Small intestine (tissue), 16 donors: ENCODE measurements around the gene ADAMTS6. TPM values are rescaled to one million over a fixed set of nuclear protein-coding genes. Genes with fewer than 3 reads are reported as not detected.
"Not testable (repeated sequence)": the region's sequence is repeated elsewhere in the genome, so short reads cannot be mapped to it uniquely, and the experiment has no call there.

ENCODE experiments used
- DNase-seq, 2 donors: peaks; one replicate each; pipeline versions ENCODE4 v3.0.0 to v3.0.0-alpha.2; 2013
- FAIRE-seq: peaks from 2 replicates; lab custom pipeline; 2012; peaks lifted over from hg19 to GRCh38; lab: Jason Lieb, UNC
- H3K27ac ChIP-seq, 3 donors: one replicate each; pipeline ENCODE4 v1.5.1; 2013; ENCODE audit warnings: low read length in 2 of 3, mild to moderate bottlenecking in 2 of 3, control low read depth in 1 of 3, inconsistent platforms in 1 of 3, low read depth in 1 of 3, moderate library complexity in 1 of 3
- H3K27me3 ChIP-seq, 3 donors: one replicate each; pipeline ENCODE4 v1.6.1; 2013; ENCODE audit warnings: low read length in 3 of 3, inconsistent platforms in 1 of 3; ENCODE audit not compliant: control insufficient read depth in 3 of 3, insufficient read depth in 3 of 3
- H3K36me3 ChIP-seq, 3 donors: one replicate each; pipeline ENCODE4 v1.6.1; 2013; ENCODE audit warnings: low read length in 3 of 3, inconsistent platforms in 1 of 3, low read depth in 1 of 3, mild to moderate bottlenecking in 1 of 3, moderate library complexity in 1 of 3; ENCODE audit not compliant: control insufficient read depth in 3 of 3, insufficient read depth in 2 of 3
- H3K4me1 ChIP-seq, 3 donors: one replicate each; pipeline ENCODE4 v1.6.1; 2013; ENCODE audit warnings: low read length in 2 of 3, inconsistent platforms in 1 of 3, low read depth in 1 of 3, mild to moderate bottlenecking in 1 of 3, moderate library complexity in 1 of 3; ENCODE audit not compliant: control insufficient read depth in 3 of 3, insufficient read depth in 2 of 3
- H3K4me3 ChIP-seq, 3 donors: one replicate each; pipeline ENCODE4 v1.5.1; 2013; ENCODE audit warnings: low read length in 3 of 3, control low read depth in 1 of 3, inconsistent platforms in 1 of 3, low read depth in 1 of 3, mild to moderate bottlenecking in 1 of 3, moderate library complexity in 1 of 3
- H3K9me3 ChIP-seq, 2 donors: one replicate each; pipeline ENCODE4 v1.6.1; 2013; ENCODE audit warnings: low read depth in 1 of 2, low read length in 1 of 2; ENCODE audit not compliant: control insufficient read depth in 2 of 2, insufficient read depth in 1 of 2
- WGBS, 3 donors: extraction: QIAGEN DNeasy Blood & Tissue Kit; methylation state at CpG; one replicate each; pipeline ENCODE4 v1.1.7; 2013; 5-methylcytosine and 5-hydroxymethylcytosine counted together
- long read RNA-seq, 10 donors: transcript quantifications; one replicate each; lab custom pipeline, GENCODE V29; 2026
- polyA plus RNA-seq, 4 donors: library from polyadenylated mRNA; stranded (reverse) in 3 of 4; unstranded in 1 of 4; fragments of 200-250 nt in 3 of 4; fragments of 120-200 nt in 1 of 4; gene quantifications; one replicate each; pipeline versions ENCODE4 v1.2.1 to v1.2.3, GENCODE V29; 2013
- donor health status: healthy with polysubstance abuse.
- donor health status: control.
- donor health status: control.
- donor health status: Bipolar disorder and iron deficiency.
- donor health status: healthy.

The ADAMTS6 gene
- polyA plus RNA-seq, result 1 to 10 TPM in 1 of 4 donors, under 1 TPM in 1, not detected in 2; 0.28 to 1.5 TPM
- long read RNA-seq, donor 1, result 0 reads
- long read RNA-seq, donor 2, result 0 reads
- long read RNA-seq, donor 3, result 0 reads
- long read RNA-seq, donor 4, result 0 reads
- long read RNA-seq, donor 5, result 0 reads
- long read RNA-seq, donor 6, result 0 reads
- long read RNA-seq, donor 7, result 0 reads
- long read RNA-seq, donor 8, result 0 reads
- long read RNA-seq, donor 9, result 0 reads
- long read RNA-seq, donor 10, result 0 reads

GRCh38 chr5:65481635-65482295, at the start of gene ADAMTS6:
ADAMTS6 (minus strand) TSS chr5:65481920; CDS start chr5:65473673, 8,247 bp downstream.
- no peak for FAIRE-seq
- no peaks in the 10 kb centered on the region for H3K27me3 ChIP-seq
- peak within 1 kb of the TSS; percentile 48 to 70 (median 50) for H3K4me3 ChIP-seq
- peaks cover 0 to 8% (median 0%) of the 10 kb centered on the region in 3 donors for H3K4me1 ChIP-seq
- WGBS, 3 donors, result 0% methylated on average over 12 of the region's 12 CpGs
- no peaks in the 10 kb centered on the region for H3K36me3 ChIP-seq
- H3K9me3 ChIP-seq, result no peaks in the 10 kb centered on the region
- peak within 1 kb of the TSS; percentile 41 to 82 (median 67) for H3K27ac ChIP-seq
- DNase-seq, result peak; percentile 71 to 84

GRCh38 chr5:65530904-65531303, 49.2 kb upstream of the ADAMTS6 start:
- Histone ChIP-seq H3K27me3 (no peaks in the 10 kb centered on the region), H3K27ac (no peak overlapping the region), H3K4me1 (no peaks in the 10 kb centered on the region), H3K36me3 (peaks cover 0 to 4% (median 0%) of the 10 kb centered on the region in 3 donors), H3K9me3 (no peaks in the 10 kb centered on the region), H3K4me3 (no peak overlapping the region)
- 86 to 96% (median 88%) methylated on average over 1 of the region's 1 CpG for WGBS, 3 donors
- DNase-seq (no peak), FAIRE-seq (no peak)

GRCh38 chr5:65525726-65526125, 44.0 kb upstream of the ADAMTS6 start:
- peaks cover 0 to 8% (median 0%) of the 10 kb centered on the region in 3 donors for H3K36me3 ChIP-seq
- H3K4me3 ChIP-seq, result no peak overlapping the region
- 86 to 88% (median 88%) methylated on average over 3 of the region's 3 CpGs for WGBS, 3 donors
- no peak for DNase-seq
- no peak for FAIRE-seq
- H3K9me3 ChIP-seq, result no peaks in the 10 kb centered on the region
- no peaks in the 10 kb centered on the region for H3K27me3 ChIP-seq
- H3K27ac ChIP-seq, result no peak overlapping the region
- no peaks in the 10 kb centered on the region for H3K4me1 ChIP-seq

- Histone ChIP-seq H3K36me3 (no peaks in the 10 kb centered on the region), H3K4me1 (no peaks in the 10 kb centered on the region), H3K4me3 (no peak overlapping the region), H3K27ac (no peak overlapping the region), H3K27me3 (no peaks in the 10 kb centered on the region), H3K9me3 (no peaks in the 10 kb centered on the region)
- FAIRE-seq (no peak), DNase-seq (no peak)
- WGBS, 3 donors, result 66 to 75% (median 68%) methylated on average over 6 of the region's 6 CpGs
These were observed 30.6 kb upstream of the ADAMTS6 start for GRCh38 chr5:65512170-65512937.

GRCh38 chr5:65508978-65509377, 27.3 kb upstream of the ADAMTS6 start:
- no peaks in the 10 kb centered on the region for H3K4me1 ChIP-seq
- no peaks in the 10 kb centered on the region for H3K36me3 ChIP-seq
- no peaks in the 10 kb centered on the region for H3K9me3 ChIP-seq
- DNase-seq, result no peak
- WGBS, 3 donors, result 95 to 97% (median 95%) methylated on average over 2 of the region's 2 CpGs
- no peak overlapping the region for H3K27ac ChIP-seq
- H3K4me3 ChIP-seq, result no peak overlapping the region
- FAIRE-seq, result no peak
- no peaks in the 10 kb centered on the region for H3K27me3 ChIP-seq

GRCh38 chr5:65506961-65507360, 25.2 kb upstream of the ADAMTS6 start:
- Histone ChIP-seq H3K27me3 (no peaks in the 10 kb centered on the region), H3K9me3 (no peaks in the 10 kb centered on the region), H3K36me3 (no peaks in the 10 kb centered on the region), H3K4me1 (no peaks in the 10 kb centered on the region), H3K27ac (no peak overlapping the region), H3K4me3 (no peak overlapping the region)
- DNase-seq, result no peak
- FAIRE-seq, result no peak
- WGBS, 3 donors, result 68 to 79% (median 77%) methylated on average over 3 of the region's 3 CpGs

- no peaks in the 10 kb centered on the region for H3K9me3 ChIP-seq
- FAIRE-seq, result no peak
- no peaks in the 10 kb centered on the region for H3K4me1 ChIP-seq
- no peaks in the 10 kb centered on the region for H3K27me3 ChIP-seq
- H3K4me3 ChIP-seq, result no peak overlapping the region
- no peaks in the 10 kb centered on the region for H3K36me3 ChIP-seq
- no peak overlapping the region for H3K27ac ChIP-seq
- no peak for DNase-seq
- 94 to 96% (median 96%) methylated on average over 4 of the region's 4 CpGs for WGBS, 3 donors
These were observed 7.4 kb upstream of the ADAMTS6 start for GRCh38 chr5:65489119-65489518.

GRCh38 chr5:65488038-65488687, 6.4 kb upstream of the ADAMTS6 start:
- not testable (repeated sequence) for H3K36me3 ChIP-seq, DNase-seq, FAIRE-seq, H3K9me3 ChIP-seq, H3K27ac ChIP-seq, H3K4me3 ChIP-seq, H3K27me3 ChIP-seq, H3K4me1 ChIP-seq
- 80 to 90% (median 87%) methylated on average over 7 of the region's 7 CpGs for WGBS, 3 donors
